Neural progenitor cell (in vitro differentiated cells): ENCODE measurements around the gene FPR1.

Source experiments
- EZH2 ChIP-seq: fragments of 200-600 bp; sonication (generic); IDR thresholded peaks from 2 replicates; pipeline ENCODE4 v1.6.1; 2017; ENCODE audit warnings: antibody characterized with exemption, mild to moderate bottlenecking, moderate library complexity
- EZH2phosphoT487 ChIP-seq: fragments of 200-600 bp; sonication (generic); IDR thresholded peaks from 2 replicates; pipeline ENCODE4 v1.6.1; 2017; ENCODE audit warnings: antibody characterized with exemption
- TF ChIP-seq, protein P1 (sequence below): fragments of 200-600 bp; sonication (generic); IDR thresholded peaks from 2 replicates; pipeline ENCODE4 v1.5.1; 2017; ENCODE audit warnings: antibody characterized with exemption, mild to moderate bottlenecking

DNA sequence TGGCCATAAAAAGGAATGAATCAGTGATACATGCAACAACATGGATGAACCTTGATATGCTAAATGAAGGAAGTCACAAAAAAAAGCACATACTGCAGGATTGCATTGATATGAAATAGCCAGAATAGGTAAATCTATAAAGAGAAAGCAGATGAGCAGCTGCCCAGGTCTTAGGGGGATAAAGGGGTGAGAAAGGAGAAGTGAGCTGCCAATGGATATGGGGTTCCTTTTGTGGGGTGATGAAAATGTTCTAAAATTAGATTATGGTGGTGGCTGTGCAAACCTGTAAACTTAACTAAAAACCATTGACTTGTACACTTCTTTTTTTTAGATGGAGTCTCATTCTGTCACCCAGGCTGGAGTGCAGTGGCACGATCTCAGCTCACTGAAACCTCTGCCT, 40.0 kb downstream of the FPR1 start:
- TF ChIP-seq, protein P1, sequence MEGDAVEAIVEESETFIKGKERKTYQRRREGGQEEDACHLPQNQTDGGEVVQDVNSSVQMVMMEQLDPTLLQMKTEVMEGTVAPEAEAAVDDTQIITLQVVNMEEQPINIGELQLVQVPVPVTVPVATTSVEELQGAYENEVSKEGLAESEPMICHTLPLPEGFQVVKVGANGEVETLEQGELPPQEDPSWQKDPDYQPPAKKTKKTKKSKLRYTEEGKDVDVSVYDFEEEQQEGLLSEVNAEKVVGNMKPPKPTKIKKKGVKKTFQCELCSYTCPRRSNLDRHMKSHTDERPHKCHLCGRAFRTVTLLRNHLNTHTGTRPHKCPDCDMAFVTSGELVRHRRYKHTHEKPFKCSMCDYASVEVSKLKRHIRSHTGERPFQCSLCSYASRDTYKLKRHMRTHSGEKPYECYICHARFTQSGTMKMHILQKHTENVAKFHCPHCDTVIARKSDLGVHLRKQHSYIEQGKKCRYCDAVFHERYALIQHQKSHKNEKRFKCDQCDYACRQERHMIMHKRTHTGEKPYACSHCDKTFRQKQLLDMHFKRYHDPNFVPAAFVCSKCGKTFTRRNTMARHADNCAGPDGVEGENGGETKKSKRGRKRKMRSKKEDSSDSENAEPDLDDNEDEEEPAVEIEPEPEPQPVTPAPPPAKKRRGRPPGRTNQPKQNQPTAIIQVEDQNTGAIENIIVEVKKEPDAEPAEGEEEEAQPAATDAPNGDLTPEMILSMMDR: no peak
- TF ChIP-seq EZH2 (no peak), EZH2phosphoT487 (no peak)
